IMR-90 (cell line): ENCODE measurements around the gene SLC35D2. TPM values are rescaled to one million over a fixed set of nuclear protein-coding genes. Genes with fewer than 3 reads are reported as not detected.
A peak's percentile ranks its signal among the peaks of the same experiment; 100 is the strongest.

Source experiments
- ATAC-seq: fragments of 200-7000 bp; cut with Tn5 transposase; 2 replicates; pipeline ENCODE4 v1.9.1; 2020; ENCODE audit warnings: low read depth, mild to moderate bottlenecking, moderate library complexity
- BruUV-seq: library from RNA; stranded (reverse); fragments of 400-500 nt; replicated peaks from 2 replicates; lab custom pipeline; 2021; lab: Mats Ljungman, UMichigan
- CTCF ChIA-PET: fragments of 300-600 bp; formaldehyde crosslinking; extraction: SDS; loops from one replicate; lab custom pipeline; 2021; ENCODE audit warnings: antibody characterized with exemption; lab: Yijun Ruan, JAX
- POLR2A ChIA-PET: fragments of 300-600 bp; sonication (Branson Sonifier 250); formaldehyde crosslinking; loops from one replicate; lab custom pipeline; 2022; ENCODE audit warnings: antibody characterized with exemption; ENCODE audit not compliant: unreplicated experiment; lab: Charles Lee
- DNase-seq: peaks from one replicate; pipeline ENCODE4 v3.0.0; 2013
- H2AFZ ChIP-seq: replicated peaks from 2 replicates; pipeline ENCODE3; 2013; ENCODE audit warnings: low read length, mild to moderate bottlenecking; ENCODE audit not compliant: poor library complexity
- H2AK5ac ChIP-seq: 2 replicates; pipeline ENCODE4 v1.6.1; 2013; ENCODE audit warnings: low read depth, low read length, inconsistent platforms
- H2AK9ac ChIP-seq: replicated peaks from 2 replicates; pipeline ENCODE3; 2013; ENCODE audit warnings: mild to moderate bottlenecking, low read depth, low read length, moderate library complexity; ENCODE audit not compliant: poor library complexity
- H2BK120ac ChIP-seq: 2 replicates; pipeline ENCODE4 v1.6.1; 2013; ENCODE audit warnings: low read depth, low read length, inconsistent platforms
- H2BK15ac ChIP-seq: 3 replicates; pipeline ENCODE4 v1.6.1; 2013; ENCODE audit warnings: low read depth, low read length, inconsistent platforms
- H2BK20ac ChIP-seq: 2 replicates; pipeline ENCODE4 v1.6.1; 2013; ENCODE audit warnings: low read depth, mild to moderate bottlenecking, inconsistent platforms, low read length, moderate library complexity
- H2BK5ac ChIP-seq: 2 replicates; pipeline ENCODE4 v1.6.1; 2013; ENCODE audit warnings: mild to moderate bottlenecking, low read depth, low read length, inconsistent platforms; ENCODE audit not compliant: poor library complexity, severe bottlenecking
- H3K14ac ChIP-seq: replicated peaks from 2 replicates; pipeline ENCODE4 v1.6.1; 2013; ENCODE audit warnings: low read depth, low read length, inconsistent platforms
- H3K18ac ChIP-seq: 2 replicates; pipeline ENCODE4 v1.6.1; 2013; ENCODE audit warnings: low read depth, low read length, control low read depth
- H3K23ac ChIP-seq: 2 replicates; pipeline ENCODE4 v1.6.1; 2013; ENCODE audit warnings: low read depth, low read length, inconsistent platforms
- H3K27ac ChIP-seq: 2 replicates; pipeline ENCODE4 v1.5.1; 2013; ENCODE audit warnings: mild to moderate bottlenecking, control low read depth, low read length; ENCODE audit not compliant: insufficient read depth
- H3K27me3 ChIP-seq: 2 replicates; pipeline ENCODE4 v1.6.1; 2013; ENCODE audit warnings: low read length; ENCODE audit not compliant: control insufficient read depth, insufficient read depth
- H3K36me3 ChIP-seq: 2 replicates; pipeline ENCODE4 v1.6.1; 2013; ENCODE audit warnings: low read length, mixed read lengths; ENCODE audit not compliant: control insufficient read depth, insufficient read depth
- H3K4ac ChIP-seq: 2 replicates; pipeline ENCODE4 v1.6.1; 2013; ENCODE audit warnings: low read depth, low read length, inconsistent platforms
- H3K4me1 ChIP-seq: 2 replicates; pipeline ENCODE4 v1.6.1; 2013; ENCODE audit warnings: low read length, mixed read lengths; ENCODE audit not compliant: control insufficient read depth, insufficient read depth
- H3K4me2 ChIP-seq: 2 replicates; pipeline ENCODE4 v1.6.1; 2013; ENCODE audit warnings: low read depth, mild to moderate bottlenecking, control low read depth, low read length, moderate library complexity
- H3K4me3 ChIP-seq: 2 replicates; pipeline ENCODE4 v1.5.1; 2013; ENCODE audit warnings: low read depth, mild to moderate bottlenecking, control low read depth, low read length, moderate library complexity; ENCODE audit not compliant: insufficient read depth
- H3K56ac ChIP-seq: 2 replicates; pipeline ENCODE4 v1.6.1; 2013; ENCODE audit warnings: low read length, inconsistent platforms; ENCODE audit not compliant: insufficient read depth; ENCODE audit errors: extremely low read depth
- H3K79me1 ChIP-seq, 2 experiments: 2 replicates each; pipeline ENCODE4 v1.6.1; 2013; ENCODE audit warnings: low read length in 2 of 2, inconsistent platforms in 1 of 2, low read depth in 1 of 2
- H3K9ac ChIP-seq: 2 replicates; pipeline ENCODE4 v1.6.1; 2013; ENCODE audit warnings: low read depth, low read length, control low read depth
- H3K9me1 ChIP-seq: 2 replicates; pipeline ENCODE4 v1.6.1; 2013; ENCODE audit warnings: low read length, inconsistent platforms; ENCODE audit not compliant: insufficient read depth
- H3K9me3 ChIP-seq: 2 replicates; pipeline ENCODE4 v1.6.1; 2013; ENCODE audit warnings: low read length; ENCODE audit not compliant: control insufficient read depth, insufficient read depth
- H4K20me1 ChIP-seq: 2 replicates; pipeline ENCODE4 v1.6.1; 2013; ENCODE audit warnings: low read length, inconsistent platforms; ENCODE audit not compliant: insufficient read depth
- H4K5ac ChIP-seq: 2 replicates; pipeline ENCODE4 v1.6.1; 2013; ENCODE audit warnings: mild to moderate bottlenecking, low read depth, low read length, control low read depth
- H4K8ac ChIP-seq, 2 experiments: 2 replicates each; pipeline ENCODE4 v1.6.1; 2013; ENCODE audit warnings: low read depth in 2 of 2, low read length in 2 of 2, control low read depth in 1 of 2, inconsistent platforms in 1 of 2
- H4K91ac ChIP-seq: 2 replicates; pipeline ENCODE4 v1.6.1; 2013; ENCODE audit warnings: low read depth, low read length, inconsistent platforms; ENCODE audit not compliant: insufficient read depth
- NFE2L2 ChIP-seq: fragments of 150-350 bp; IDR thresholded peaks from 2 replicates; pipeline ENCODE4 v1.6.1; 2016; ENCODE audit warnings: low read depth, mild to moderate bottlenecking, low read length
- WGBS, 2 experiments: methylation state at CpG; one replicate each; pipeline versions ENCODE4 v1.1.5 to v1.1.7; 2013; ENCODE audit warnings: missing lambda C conversion rate in 2 of 2; ENCODE audit not compliant: insufficient read length in 1 of 2; ENCODE audit errors: extremely low coverage in 2 of 2; 5-methylcytosine and 5-hydroxymethylcytosine counted together
- dilution Hi-C: fragments of 300-500 bp; cut with HindIII; formaldehyde crosslinking; loops from one replicate; pipeline ENCODE4 v1.14.3; 2018; ENCODE audit warnings: low sequenced_read_pairs; ENCODE audit not compliant: unreplicated experiment
- in situ Hi-C: fragments of 300-500 bp; cut with MboI; formaldehyde crosslinking; loops from 3 replicates; pipeline ENCODE4 v1.14.3; 2019; ENCODE audit warnings: low sequenced_read_pairs, inconsistent platforms, mixed read lengths
- intact Hi-C: fragments of 100-400 bp; cut with micrococcal nuclease; formaldehyde crosslinking; loops from 2 replicates; pipeline ENCODE4 v1.10.0; 2022
- polyA plus RNA-seq, 3 experiments: library from polyadenylated mRNA; depleted of rRNA; stranded (reverse); fragments of >200 nt; gene quantifications; 2 replicates each; pipeline ENCODE4 v1.2.3, GENCODE V29; 2012; ENCODE audit warnings: low replicate concordance in 1 of 3
- total RNA-seq: library from RNA; depleted of rRNA; stranded (reverse); fragments of >200 nt; gene quantifications from 2 replicates; pipeline ENCODE4 v1.2.3, GENCODE V29; 2012
- TF ChIP-seq, protein P1 (sequence below): fragments of 150-350 bp; IDR thresholded peaks from 2 replicates; pipeline ENCODE4 v1.6.1; 2017; ENCODE audit warnings: mild to moderate bottlenecking, antibody characterized with exemption, low read length, low read depth

SLC35D2 gene
- total and polyA plus RNA-seq, 2 of the 4 experiments (the other 2 are of a cell fraction) = 9.7 to 11.8 TPM

DNA sequence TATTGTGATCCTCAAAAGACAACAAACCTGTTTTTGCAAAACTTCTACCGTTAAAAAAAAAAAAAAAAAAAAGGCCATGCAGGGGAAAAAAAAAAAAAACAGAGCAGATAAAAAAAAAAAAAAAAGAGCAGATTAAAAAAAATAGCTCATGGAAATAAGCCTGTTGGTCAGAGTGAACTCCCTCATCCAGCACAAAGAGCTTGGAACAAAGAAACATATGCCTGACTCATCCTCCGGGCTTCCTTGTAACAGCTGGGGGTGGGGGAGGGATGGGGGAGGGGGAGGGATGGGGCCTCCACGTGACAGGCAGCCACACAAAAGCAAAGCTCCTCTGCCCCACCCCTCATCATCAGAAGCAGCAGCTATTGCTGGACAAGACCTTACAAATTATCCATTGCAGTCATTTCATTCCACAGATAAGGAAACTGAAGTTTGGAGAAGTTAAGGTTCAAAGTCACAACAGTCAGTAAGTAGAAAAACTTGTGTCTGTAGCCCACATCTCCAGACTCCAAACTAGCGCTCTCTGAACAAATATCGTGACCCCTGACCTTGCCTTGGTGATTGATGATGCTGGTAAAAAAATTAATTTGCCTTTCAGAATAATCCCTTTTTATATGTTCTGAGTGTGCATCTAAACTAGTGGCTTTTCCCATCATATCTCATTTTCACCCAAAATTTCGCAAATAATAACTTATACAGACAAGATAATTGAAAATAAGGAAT is 38.9 kb downstream of the SLC35D2 start:
- BruUV-seq = no TSS peak
- Histone ChIP-seq H2BK120ac (peak overlapping the region; percentile 84), H4K20me1 (no peaks in the 10 kb centered on the region), H3K9me1 (peaks cover 9% of the 10 kb centered on the region), H2BK20ac (peak overlapping the region; percentile 87), H3K79me1 (peaks cover 3 to 7% of the 10 kb centered on the region in 2 experiments; a peak in 1 of 4 replicates), H3K4me2 (peak overlapping the region; percentile 61), H3K56ac (peak overlapping the region; percentile 22; the same call in 1 of the 2 replicates), H2AFZ (no peak overlapping the region), H4K8ac (peak overlapping the region in 1 of 2 experiments; percentile 48; a peak in 2 of 4 replicates), H3K27me3 (no peaks in the 10 kb centered on the region), H3K4me1 (peaks cover 8% of the 10 kb centered on the region), H3K27ac (peak overlapping the region; percentile 63; the same call in 1 of the 2 replicates), H3K14ac (peak overlapping the region; percentile 70; the same call in 1 of the 2 replicates), H4K5ac (peak overlapping the region; percentile 80), H3K18ac (peak overlapping the region; percentile 76), H2AK9ac (peak overlapping the region; percentile 67), H3K9me3 (peaks cover 4% of the 10 kb centered on the region), H3K23ac (peak overlapping the region; percentile 31; the same call in 1 of the 2 replicates), H4K91ac (peak overlapping the region; percentile 30), H2BK5ac (peak overlapping the region; percentile 73), H2BK15ac (no peak overlapping the region; the same call in 2 of the 3 replicates), H3K9ac (no peak overlapping the region; the same call in 1 of the 2 replicates), H2AK5ac (0 out of 2 replicates have a peak overlapping the region, but pooled peaks have one; percentile 7), H3K4me3 (no peak overlapping the region), H3K36me3 (peaks cover 7% of the 10 kb centered on the region), H3K4ac (peak overlapping the region; percentile 71; the same call in 1 of the 2 replicates)
- TF ChIP-seq, protein P1, sequence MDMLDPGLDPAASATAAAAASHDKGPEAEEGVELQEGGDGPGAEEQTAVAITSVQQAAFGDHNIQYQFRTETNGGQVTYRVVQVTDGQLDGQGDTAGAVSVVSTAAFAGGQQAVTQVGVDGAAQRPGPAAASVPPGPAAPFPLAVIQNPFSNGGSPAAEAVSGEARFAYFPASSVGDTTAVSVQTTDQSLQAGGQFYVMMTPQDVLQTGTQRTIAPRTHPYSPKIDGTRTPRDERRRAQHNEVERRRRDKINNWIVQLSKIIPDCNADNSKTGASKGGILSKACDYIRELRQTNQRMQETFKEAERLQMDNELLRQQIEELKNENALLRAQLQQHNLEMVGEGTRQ = peak; percentile 79
- no peak for TF ChIP-seq NFE2L2
- dilution Hi-C loops (no loop called here), in situ Hi-C loops (no loop called here), intact Hi-C loops (loop anchor here (5.0 kb wide), 2 partner anchors 73 to 223 kb away; partner anchors contain the start of gene ZNF367)
- POLR2A ChIA-PET = interaction anchor here (0.8 kb wide), 2 partner anchors 15 to 17 kb away, joined by 7 to 10 read pairs; no protein-coding TSS in a partner anchor
- DNase-seq (peak; percentile 95), ATAC-seq (peak; percentile 77)
- WGBS, 2 experiments = no CpG with 5 or more reads among the region's 6 CpGs
- CTCF ChIA-PET = interaction anchor here (0.6 to 0.7 kb wide), 3 partner anchors 9 to 341 kb away, joined by 3 to 6 read pairs (median 4); no protein-coding TSS in a partner anchor
